Smooth muscle cell (in vitro differentiated cells): ENCODE data around the gene MRPS21. TPM values are rescaled to one million over a fixed set of nuclear protein-coding genes. Genes with fewer than 3 reads are reported as not detected.

Source experiments
- DNase-seq: peaks from one replicate; lab custom pipeline; 2025; ENCODE audit not compliant: unreplicated experiment; lab: John Stamatoyannopoulos, UW
- H2AFZ ChIP-seq: fragments of 200-600 bp; sonication (generic); 2 replicates; pipeline ENCODE4 v1.6.0; 2016; ENCODE audit warnings: antibody characterized with exemption, low read depth, mild to moderate bottlenecking
- H3F3A ChIP-seq: fragments of 200-600 bp; sonication (generic); 2 replicates; pipeline ENCODE4 v1.6.0; 2017; ENCODE audit warnings: antibody characterized with exemption, low read depth
- H3K27ac ChIP-seq: fragments of 200-600 bp; sonication (generic); 2 replicates; pipeline ENCODE4 v1.5.1; 2016; ENCODE audit warnings: low read depth, mild to moderate bottlenecking
- H3K27me3 ChIP-seq: fragments of 200-600 bp; sonication (generic); 2 replicates; pipeline ENCODE4 v1.6.1; 2016; ENCODE audit warnings: low read depth, mild to moderate bottlenecking
- H3K36me3 ChIP-seq: fragments of 200-600 bp; sonication (generic); 2 replicates; pipeline ENCODE4 v1.5.1; 2016; ENCODE audit warnings: low read depth
- H3K4me1 ChIP-seq: fragments of 200-600 bp; sonication (generic); 2 replicates; pipeline ENCODE4 v1.5.1; 2016; ENCODE audit warnings: low read depth
- H3K4me2 ChIP-seq: fragments of 200-600 bp; sonication (generic); 2 replicates; pipeline ENCODE4 v1.6.0; 2016; ENCODE audit warnings: mild to moderate bottlenecking
- H3K4me3 ChIP-seq: fragments of 200-600 bp; sonication (generic); 2 replicates; pipeline ENCODE4 v1.5.1; 2016; ENCODE audit warnings: mild to moderate bottlenecking
- H3K79me2 ChIP-seq: fragments of 200-600 bp; sonication (generic); 2 replicates; pipeline ENCODE4 v1.6.0; 2016; ENCODE audit warnings: low read depth, mild to moderate bottlenecking
- H3K9ac ChIP-seq: fragments of 200-600 bp; sonication (generic); 2 replicates; pipeline ENCODE4 v1.6.0; 2016; ENCODE audit warnings: low read depth
- H3K9me3 ChIP-seq: fragments of 200-600 bp; sonication (generic); replicated peaks from 2 replicates; pipeline ENCODE4 v1.5.1; 2016; ENCODE audit warnings: low read depth
- H4K20me1 ChIP-seq: fragments of 200-600 bp; sonication (generic); 2 replicates; pipeline ENCODE4 v1.6.0; 2016; ENCODE audit warnings: low read depth
- WGBS: methylation state at CpG from one replicate; pipeline ENCODE4 v1.1.7; 2016; ENCODE audit warnings: low lambda C conversion rate; 5-methylcytosine and 5-hydroxymethylcytosine counted together
- polyA plus RNA-seq: library from polyadenylated mRNA; unstranded; fragments of >200 nt; fragmentation: Nextera tagmentation; extraction: Ambion mirVana; gene quantifications from 2 replicates; pipeline ENCODE4 v1.2.1, GENCODE V29; 2016
- total RNA-seq: library from RNA; depleted of rRNA; stranded (reverse); fragments of >200 nt; gene quantifications from 2 replicates; pipeline ENCODE4 v1.2.3, GENCODE V29; 2014
- TF ChIP-seq, protein P1 (sequence below): fragments of 200-600 bp; sonication (generic); IDR thresholded peaks from 2 replicates; pipeline ENCODE4 v1.5.1; 2017; ENCODE audit warnings: borderline replicate concordance, mild to moderate bottlenecking, antibody characterized with exemption; ENCODE audit not compliant: insufficient read depth, poor library complexity, severe bottlenecking

The MRPS21 gene
- total and polyA plus RNA-seq, 2 experiments from 2014 or later = 53.8 to 85.9 TPM

- H3K4me3 ChIP-seq = peak overlapping the region; percentile 21
- no peak overlapping the region for H2AFZ ChIP-seq
- H3K9ac ChIP-seq = no peak overlapping the region
- no peak overlapping the region for H3K27ac ChIP-seq
- DNase-seq = no peak
- H3K79me2 ChIP-seq = no peaks in the 10 kb centered on the region
- TF ChIP-seq, protein P1, sequence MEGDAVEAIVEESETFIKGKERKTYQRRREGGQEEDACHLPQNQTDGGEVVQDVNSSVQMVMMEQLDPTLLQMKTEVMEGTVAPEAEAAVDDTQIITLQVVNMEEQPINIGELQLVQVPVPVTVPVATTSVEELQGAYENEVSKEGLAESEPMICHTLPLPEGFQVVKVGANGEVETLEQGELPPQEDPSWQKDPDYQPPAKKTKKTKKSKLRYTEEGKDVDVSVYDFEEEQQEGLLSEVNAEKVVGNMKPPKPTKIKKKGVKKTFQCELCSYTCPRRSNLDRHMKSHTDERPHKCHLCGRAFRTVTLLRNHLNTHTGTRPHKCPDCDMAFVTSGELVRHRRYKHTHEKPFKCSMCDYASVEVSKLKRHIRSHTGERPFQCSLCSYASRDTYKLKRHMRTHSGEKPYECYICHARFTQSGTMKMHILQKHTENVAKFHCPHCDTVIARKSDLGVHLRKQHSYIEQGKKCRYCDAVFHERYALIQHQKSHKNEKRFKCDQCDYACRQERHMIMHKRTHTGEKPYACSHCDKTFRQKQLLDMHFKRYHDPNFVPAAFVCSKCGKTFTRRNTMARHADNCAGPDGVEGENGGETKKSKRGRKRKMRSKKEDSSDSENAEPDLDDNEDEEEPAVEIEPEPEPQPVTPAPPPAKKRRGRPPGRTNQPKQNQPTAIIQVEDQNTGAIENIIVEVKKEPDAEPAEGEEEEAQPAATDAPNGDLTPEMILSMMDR = no peak
- peaks cover 18% of the 10 kb centered on the region for H3K4me1 ChIP-seq
- no peaks in the 10 kb centered on the region for H3F3A ChIP-seq
- no peaks in the 10 kb centered on the region for H3K27me3 ChIP-seq
- no peaks in the 10 kb centered on the region for H3K9me3 ChIP-seq
- H4K20me1 ChIP-seq = no peaks in the 10 kb centered on the region
- no peaks in the 10 kb centered on the region for H3K36me3 ChIP-seq
- WGBS = 18% methylated on average over 11 of the region's 11 CpGs
- peak overlapping the region; percentile 48 for H3K4me2 ChIP-seq
These were observed 33.6 kb upstream of the MRPS21 start for GRCh38 chr1:150259758-150260669.

- TF ChIP-seq, protein P1 = no peak
- 100% methylated on average over 6 of the region's 6 CpGs for WGBS
- no peak overlapping the region for H3K9ac ChIP-seq
- H3K4me2 ChIP-seq = no peak overlapping the region
- H3K4me1 ChIP-seq = peaks cover 14% of the 10 kb centered on the region
- no peaks in the 10 kb centered on the region for H3K27me3 ChIP-seq
- no peaks in the 10 kb centered on the region for H3F3A ChIP-seq
- H3K9me3 ChIP-seq = no peaks in the 10 kb centered on the region
- H3K36me3 ChIP-seq = no peaks in the 10 kb centered on the region
- no peak overlapping the region for H3K4me3 ChIP-seq
- H3K27ac ChIP-seq = no peak overlapping the region
- no peak overlapping the region for H2AFZ ChIP-seq
- DNase-seq = no peak
- H3K79me2 ChIP-seq = no peaks in the 10 kb centered on the region
- H4K20me1 ChIP-seq = no peaks in the 10 kb centered on the region
These were observed 32.3 kb upstream of the MRPS21 start for GRCh38 chr1:150261367-150261766.

- WGBS = 89% methylated on average over 6 of the region's 6 CpGs
- DNase-seq = no peak
- no peak overlapping the region for H3K9ac ChIP-seq
- peaks cover 11% of the 10 kb centered on the region for H3K79me2 ChIP-seq
- TF ChIP-seq, protein P1 = no peak
- H3K9me3 ChIP-seq = no peaks in the 10 kb centered on the region
- no peaks in the 10 kb centered on the region for H3K27me3 ChIP-seq
- no peaks in the 10 kb centered on the region for H4K20me1 ChIP-seq
- no peak overlapping the region for H2AFZ ChIP-seq
- peaks cover 11% of the 10 kb centered on the region for H3K4me1 ChIP-seq
- no peak overlapping the region for H3K27ac ChIP-seq
- no peaks in the 10 kb centered on the region for H3K36me3 ChIP-seq
- H3F3A ChIP-seq = no peaks in the 10 kb centered on the region
- H3K4me3 ChIP-seq = no peak overlapping the region
- H3K4me2 ChIP-seq = no peak overlapping the region
These were observed 31.0 kb upstream of the MRPS21 start for GRCh38 chr1:150262388-150263320.
